ENCODE results near the gene SIGLEC15. TPM values are rescaled to one million over a fixed set of nuclear protein-coding genes. Genes with fewer than 3 reads are reported as not detected.

Gene SIGLEC15
- total and polyA plus RNA-seq, 4 donors: 0.10 to 0.47 (median 0.11) TPM; not detected in 1

DNA sequence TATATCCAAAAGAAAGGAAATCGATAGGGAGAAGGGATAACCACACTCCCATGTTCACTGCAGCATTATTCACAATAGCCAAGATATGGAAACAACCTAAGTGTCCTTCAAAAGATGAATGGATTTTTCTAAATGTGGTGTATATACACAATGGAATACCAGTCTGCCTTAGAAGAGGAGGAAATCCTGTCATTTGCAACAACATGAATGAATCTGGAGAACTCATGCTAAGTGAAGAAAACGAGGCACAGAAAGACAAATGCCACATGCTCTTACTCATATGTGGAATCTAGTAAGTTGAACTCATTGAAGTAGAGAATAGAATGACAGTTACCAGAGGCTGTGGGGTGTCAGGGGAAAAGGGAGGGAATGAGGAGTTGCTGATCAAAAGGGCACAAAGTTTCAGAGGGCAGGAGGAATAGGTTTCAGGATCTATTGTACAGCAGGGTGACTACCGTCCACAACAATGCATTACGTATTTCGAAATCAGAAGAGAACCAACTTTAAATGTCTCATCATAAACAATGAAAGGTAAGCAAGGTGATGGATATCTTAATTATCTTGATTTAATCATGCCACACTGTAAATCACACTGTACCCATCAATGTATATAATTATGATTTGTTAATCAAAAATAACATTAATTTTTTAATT is 46.1 kb downstream of the SIGLEC15 start:
- H3K9me3 ChIP-seq (ENCODE audit: control insufficient read depth, insufficient read depth, low read length): peaks cover 3% of the 10 kb centered on the region
- peaks cover 3% of the 10 kb centered on the region for H3K4me1 ChIP-seq (ENCODE audit: control insufficient read depth, insufficient read depth, low read length)
- H3K27ac ChIP-seq (ENCODE audit: low read depth, low read length): no peak overlapping the region
- no peaks in the 10 kb centered on the region for H3K27me3 ChIP-seq (ENCODE audit: control insufficient read depth, insufficient read depth, low read length)
- peaks cover 13% of the 10 kb centered on the region for H3K36me3 ChIP-seq (ENCODE audit: control insufficient read depth, insufficient read depth, low read length)
- WGBS (ENCODE audit: insufficient coverage): no CpG with 5 or more reads among the region's 5 CpGs
- no peak overlapping the region for H3K4me3 ChIP-seq (ENCODE audit: low read depth, low read length)
- DNase-seq (ENCODE audit: low read depth in 4 of 6, low spot score in 6 of 6): no peak

DNA sequence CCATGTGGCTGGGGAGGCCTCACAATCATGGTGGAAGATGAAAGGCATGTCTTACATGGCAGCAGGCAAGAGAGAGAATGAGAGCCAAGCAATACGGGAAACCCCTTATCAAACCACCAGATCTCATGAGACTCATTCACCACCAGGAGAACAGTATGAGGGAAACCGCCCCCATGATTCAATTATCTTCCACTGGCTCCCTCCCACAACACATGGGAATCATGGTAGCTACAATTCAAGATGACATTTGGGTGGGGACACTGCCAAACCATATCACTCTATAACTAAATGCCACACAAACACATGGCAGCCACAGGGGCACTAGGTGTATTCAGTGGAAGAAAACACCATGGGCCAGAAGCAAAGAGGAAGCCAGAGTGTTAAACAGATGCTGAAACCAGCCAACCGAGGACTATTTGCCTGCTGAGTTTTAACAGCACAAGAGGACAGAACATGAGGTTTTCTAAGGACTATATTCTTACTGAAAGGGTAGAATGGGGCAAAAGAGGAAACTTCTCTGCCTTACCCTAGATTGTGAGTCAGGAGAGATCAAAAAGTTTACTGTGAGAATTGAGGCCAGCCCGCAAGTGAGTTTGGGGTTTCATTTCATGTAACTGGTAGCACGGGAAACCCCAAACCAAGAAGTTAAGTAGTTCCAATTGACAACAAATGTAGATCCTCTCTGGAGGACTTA is 49.2 kb downstream of the SIGLEC15 start:
- H3K4me1 ChIP-seq (ENCODE audit: control insufficient read depth, insufficient read depth, low read length): peaks cover 5% of the 10 kb centered on the region
- no peak overlapping the region for H3K4me3 ChIP-seq (ENCODE audit: low read depth, low read length)
- H3K27ac ChIP-seq (ENCODE audit: low read depth, low read length): no peak overlapping the region
- H3K27me3 ChIP-seq (ENCODE audit: control insufficient read depth, insufficient read depth, low read length): no peaks in the 10 kb centered on the region
- H3K9me3 ChIP-seq (ENCODE audit: control insufficient read depth, insufficient read depth, low read length): peaks cover 3% of the 10 kb centered on the region
- no peak for DNase-seq (ENCODE audit: low read depth in 4 of 6, low spot score in 6 of 6)
- WGBS (ENCODE audit: insufficient coverage): 96% methylated on average over 4 of the region's 5 CpGs
- peaks cover 18% of the 10 kb centered on the region for H3K36me3 ChIP-seq (ENCODE audit: control insufficient read depth, insufficient read depth, low read length)

DNA sequence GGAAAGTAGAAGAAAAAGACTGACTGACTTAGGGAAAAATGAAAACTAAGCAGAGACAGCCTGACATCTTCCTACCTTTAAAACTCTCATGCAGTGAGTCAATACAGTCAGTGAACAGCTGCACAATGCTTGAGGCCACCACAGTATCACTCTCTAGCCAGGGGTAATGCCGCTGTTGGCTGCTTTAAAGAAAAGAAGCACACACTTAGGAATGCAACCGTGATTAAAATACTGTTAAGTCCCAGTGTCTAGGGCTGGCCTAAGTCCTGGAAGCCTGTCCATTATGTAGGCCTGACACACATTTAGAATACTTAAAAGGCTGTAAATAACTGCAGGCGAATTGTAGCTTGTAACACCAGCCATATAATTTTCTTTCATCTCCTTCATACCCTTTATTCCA is 50.7 kb downstream of the SIGLEC15 start:
- Histone ChIP-seq H3K27me3 (ENCODE audit: control insufficient read depth, insufficient read depth, low read length) (no peaks in the 10 kb centered on the region), H3K27ac (ENCODE audit: low read depth, low read length) (no peak overlapping the region), H3K4me3 (ENCODE audit: low read depth, low read length) (no peak overlapping the region), H3K4me1 (ENCODE audit: control insufficient read depth, insufficient read depth, low read length) (peaks cover 6% of the 10 kb centered on the region), H3K9me3 (ENCODE audit: control insufficient read depth, insufficient read depth, low read length) (peaks cover 3% of the 10 kb centered on the region), H3K36me3 (ENCODE audit: control insufficient read depth, insufficient read depth, low read length) (peaks cover 21% of the 10 kb centered on the region)
- DNase-seq (ENCODE audit: low read depth in 4 of 6, low spot score in 6 of 6): peak in 3 of 6 donors; percentile 35 to 69 (median 47)
- 28% methylated on average over 2 of the region's 3 CpGs for WGBS (ENCODE audit: insufficient coverage)

DNA sequence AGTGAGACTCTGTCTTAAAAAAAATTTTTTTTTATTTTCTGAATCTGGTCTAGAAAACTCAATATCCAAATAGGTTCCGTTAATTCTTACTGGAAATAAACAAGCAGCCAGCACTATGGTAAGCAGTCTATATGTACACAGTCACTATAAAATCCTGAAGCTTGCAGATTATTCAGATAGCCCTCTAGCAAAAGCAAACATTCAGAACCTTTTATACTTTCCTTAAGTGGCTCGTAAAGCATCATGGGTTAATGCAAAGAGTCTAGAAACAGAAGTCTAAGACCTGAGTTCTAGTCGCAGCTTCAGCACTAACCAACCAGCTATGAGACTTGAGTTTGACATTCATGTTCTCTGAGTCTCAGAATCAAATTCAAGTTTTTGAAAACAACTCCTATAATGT is 51.9 kb downstream of the SIGLEC15 start:
- H3K4me1 ChIP-seq (ENCODE audit: control insufficient read depth, insufficient read depth, low read length): peaks cover 6% of the 10 kb centered on the region
- H3K9me3 ChIP-seq (ENCODE audit: control insufficient read depth, insufficient read depth, low read length): peaks cover 3% of the 10 kb centered on the region
- 100% methylated on average over 3 of the region's 3 CpGs for WGBS (ENCODE audit: insufficient coverage)
- no peaks in the 10 kb centered on the region for H3K27me3 ChIP-seq (ENCODE audit: control insufficient read depth, insufficient read depth, low read length)
- H3K36me3 ChIP-seq (ENCODE audit: control insufficient read depth, insufficient read depth, low read length): peaks cover 20% of the 10 kb centered on the region
- DNase-seq (ENCODE audit: low read depth in 4 of 6, low spot score in 6 of 6): no peak
- no peak overlapping the region for H3K4me3 ChIP-seq (ENCODE audit: low read depth, low read length)
- no peak overlapping the region for H3K27ac ChIP-seq (ENCODE audit: low read depth, low read length)

DNA sequence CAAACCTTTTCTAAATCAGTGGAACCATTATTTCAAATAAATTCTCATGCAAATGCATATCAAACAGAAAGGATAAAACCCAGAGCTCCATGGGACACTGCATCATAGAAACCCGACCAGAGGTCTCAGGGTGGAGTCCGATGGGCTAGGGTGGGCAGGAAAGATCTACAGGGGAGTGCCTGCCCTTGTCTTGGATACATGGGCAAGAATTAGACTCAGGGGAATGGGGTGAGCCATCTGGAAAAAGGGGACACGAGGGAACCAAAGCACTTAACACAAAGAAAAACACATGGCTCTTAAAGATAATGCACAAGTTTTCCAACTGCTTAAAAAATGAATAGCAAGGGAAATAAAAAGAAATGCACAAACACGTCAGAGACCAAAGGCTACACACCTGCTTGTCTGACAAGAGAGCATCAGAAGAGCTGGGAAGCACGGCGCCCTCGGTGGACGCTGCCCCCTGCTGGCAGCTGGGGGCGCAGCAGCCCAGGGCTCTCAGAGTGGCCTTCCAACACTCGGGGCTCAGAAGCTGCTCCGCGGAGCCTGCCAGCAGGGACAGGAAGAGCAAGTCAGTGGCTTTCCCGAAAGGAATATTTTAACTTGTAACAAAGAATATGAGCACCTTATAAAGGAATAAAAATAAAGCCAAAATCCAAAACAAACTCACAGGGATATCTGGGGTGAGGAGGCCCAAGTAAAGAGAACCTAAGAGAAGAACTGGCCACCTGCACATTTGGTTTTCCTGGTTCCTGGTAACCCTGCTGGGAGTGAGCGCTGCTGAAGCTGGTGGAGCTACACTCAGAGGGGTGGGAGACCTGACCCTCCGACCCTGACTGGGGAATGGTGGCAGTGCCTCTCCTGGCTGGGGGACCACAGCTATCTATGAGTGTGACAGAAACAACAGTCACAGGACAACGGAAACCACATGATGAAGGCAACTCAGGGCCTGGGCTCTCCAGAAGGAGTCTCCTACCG is 54.5 kb downstream of the SIGLEC15 start:
- peak in 5 of 6 donors; percentile 29 to 83 (median 39) for DNase-seq (ENCODE audit: low read depth in 4 of 6, low spot score in 6 of 6)
- no peak overlapping the region for H3K4me3 ChIP-seq (ENCODE audit: low read depth, low read length)
- H3K36me3 ChIP-seq (ENCODE audit: control insufficient read depth, insufficient read depth, low read length): peaks cover 21% of the 10 kb centered on the region
- no peak overlapping the region for H3K27ac ChIP-seq (ENCODE audit: low read depth, low read length)
- 48% methylated on average over 11 of the region's 17 CpGs for WGBS (ENCODE audit: insufficient coverage)
- H3K27me3 ChIP-seq (ENCODE audit: control insufficient read depth, insufficient read depth, low read length): no peaks in the 10 kb centered on the region
- H3K9me3 ChIP-seq (ENCODE audit: control insufficient read depth, insufficient read depth, low read length): peaks cover 3% of the 10 kb centered on the region
- H3K4me1 ChIP-seq (ENCODE audit: control insufficient read depth, insufficient read depth, low read length): peaks cover 6% of the 10 kb centered on the region

DNA sequence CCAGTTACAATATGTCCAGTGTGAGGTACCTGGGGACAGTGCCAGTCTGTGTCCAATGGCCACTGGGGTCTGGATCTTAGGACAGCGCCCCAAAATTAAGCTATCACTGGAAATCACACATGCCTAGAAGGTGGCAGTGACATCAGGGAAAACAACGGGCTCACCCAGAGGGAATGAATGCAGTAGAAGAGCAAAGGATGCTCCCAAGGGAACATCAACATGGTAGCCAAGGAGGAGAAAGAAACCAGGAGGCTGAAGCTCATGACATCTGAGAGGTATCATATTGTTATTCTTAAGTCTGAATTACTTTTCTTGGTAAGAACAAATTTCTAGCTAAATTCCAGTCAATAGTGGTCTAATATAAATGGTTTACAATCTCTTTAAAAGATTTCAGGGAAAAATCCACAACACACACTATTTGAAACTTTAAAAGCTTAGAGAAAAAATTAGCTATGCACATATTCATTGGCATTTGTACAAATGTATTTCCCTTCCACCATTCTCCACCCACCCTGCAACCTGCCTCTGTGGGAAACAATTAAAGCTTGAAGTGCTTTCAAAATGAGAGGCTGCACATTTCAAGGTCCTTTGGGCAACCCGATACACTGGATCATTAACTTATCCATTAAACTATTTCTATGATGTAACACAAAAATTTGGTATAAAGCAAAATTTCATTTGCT is 55.5 kb downstream of the SIGLEC15 start:
- no peak overlapping the region for H3K27ac ChIP-seq (ENCODE audit: low read depth, low read length)
- peak in 1 of 6 donors; percentile 25 for DNase-seq (ENCODE audit: low read depth in 4 of 6, low spot score in 6 of 6)
- peaks cover 19% of the 10 kb centered on the region for H3K36me3 ChIP-seq (ENCODE audit: control insufficient read depth, insufficient read depth, low read length)
- peaks cover 3% of the 10 kb centered on the region for H3K4me1 ChIP-seq (ENCODE audit: control insufficient read depth, insufficient read depth, low read length)
- H3K4me3 ChIP-seq (ENCODE audit: low read depth, low read length): no peak overlapping the region
- no peaks in the 10 kb centered on the region for H3K27me3 ChIP-seq (ENCODE audit: control insufficient read depth, insufficient read depth, low read length)
- H3K9me3 ChIP-seq (ENCODE audit: control insufficient read depth, insufficient read depth, low read length): no peaks in the 10 kb centered on the region
- 94% methylated on average over 2 of the region's 3 CpGs for WGBS (ENCODE audit: insufficient coverage)

DNA sequence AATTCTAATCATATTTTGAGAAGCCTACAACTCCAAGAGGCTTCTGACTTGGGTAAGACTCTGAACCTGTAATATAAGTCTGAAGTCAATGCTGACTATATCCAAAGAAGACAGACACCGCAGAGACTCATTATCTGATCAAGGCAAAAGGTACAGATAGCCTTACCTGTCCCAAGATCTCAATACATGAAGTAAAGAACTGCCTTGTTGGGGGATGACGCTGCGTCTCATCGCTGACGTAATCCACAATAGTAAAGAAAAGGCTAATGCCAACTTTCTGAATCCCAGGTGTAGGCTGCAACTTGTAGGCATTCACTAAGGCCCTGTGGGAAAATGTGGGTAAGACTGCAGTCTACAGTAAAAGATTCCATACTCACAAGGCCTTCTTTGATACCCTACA is 62.1 kb downstream of the SIGLEC15 start:
- Histone ChIP-seq H3K27ac (ENCODE audit: low read depth, low read length) (no peak overlapping the region), H3K36me3 (ENCODE audit: control insufficient read depth, insufficient read depth, low read length) (peaks cover 18% of the 10 kb centered on the region), H3K9me3 (ENCODE audit: control insufficient read depth, insufficient read depth, low read length) (no peaks in the 10 kb centered on the region), H3K4me1 (ENCODE audit: control insufficient read depth, insufficient read depth, low read length) (no peaks in the 10 kb centered on the region), H3K4me3 (ENCODE audit: low read depth, low read length) (no peak overlapping the region), H3K27me3 (ENCODE audit: control insufficient read depth, insufficient read depth, low read length) (no peaks in the 10 kb centered on the region)
- WGBS (ENCODE audit: insufficient coverage): no CpG with 5 or more reads among the region's 5 CpGs
- no peak for DNase-seq (ENCODE audit: low read depth in 4 of 6, low spot score in 6 of 6)

DNA sequence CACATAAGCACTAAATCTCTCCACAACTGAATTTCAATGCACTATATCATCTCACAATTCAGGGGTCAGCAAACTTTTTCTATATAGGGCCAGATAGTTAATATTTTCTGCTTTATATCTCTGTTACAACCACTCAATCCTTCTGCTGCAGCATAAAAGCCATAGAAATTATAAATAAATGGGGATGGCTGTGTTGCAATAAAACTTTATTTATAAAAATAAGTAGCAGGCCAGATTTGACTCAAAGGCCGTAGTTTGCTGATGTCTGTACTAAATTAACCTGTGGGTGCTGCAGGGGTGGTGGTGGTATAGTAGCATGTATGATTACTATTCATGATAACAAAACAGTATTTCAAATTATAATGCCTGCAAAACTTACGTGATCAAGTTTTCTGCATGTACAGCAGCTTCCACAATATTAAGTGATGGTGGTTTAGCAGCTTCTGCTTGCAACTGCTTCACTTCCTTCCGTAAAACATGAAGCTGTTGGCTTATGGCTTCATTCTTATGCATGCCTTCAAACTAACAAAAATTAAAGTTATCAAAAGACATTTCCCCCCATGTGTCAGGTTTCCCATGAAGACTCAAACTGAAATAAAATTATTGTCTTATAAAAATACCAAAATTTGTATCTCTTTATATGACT is 64.1 kb downstream of the SIGLEC15 start:
- Histone ChIP-seq H3K9me3 (ENCODE audit: control insufficient read depth, insufficient read depth, low read length) (no peaks in the 10 kb centered on the region), H3K4me3 (ENCODE audit: low read depth, low read length) (no peak overlapping the region), H3K36me3 (ENCODE audit: control insufficient read depth, insufficient read depth, low read length) (peaks cover 15% of the 10 kb centered on the region), H3K4me1 (ENCODE audit: control insufficient read depth, insufficient read depth, low read length) (no peaks in the 10 kb centered on the region), H3K27me3 (ENCODE audit: control insufficient read depth, insufficient read depth, low read length) (no peaks in the 10 kb centered on the region), H3K27ac (ENCODE audit: low read depth, low read length) (no peak overlapping the region)
- no peak for DNase-seq (ENCODE audit: low read depth in 4 of 6, low spot score in 6 of 6)
- WGBS (ENCODE audit: insufficient coverage): no CpG with 5 or more reads among the region's 3 CpGs

DNA sequence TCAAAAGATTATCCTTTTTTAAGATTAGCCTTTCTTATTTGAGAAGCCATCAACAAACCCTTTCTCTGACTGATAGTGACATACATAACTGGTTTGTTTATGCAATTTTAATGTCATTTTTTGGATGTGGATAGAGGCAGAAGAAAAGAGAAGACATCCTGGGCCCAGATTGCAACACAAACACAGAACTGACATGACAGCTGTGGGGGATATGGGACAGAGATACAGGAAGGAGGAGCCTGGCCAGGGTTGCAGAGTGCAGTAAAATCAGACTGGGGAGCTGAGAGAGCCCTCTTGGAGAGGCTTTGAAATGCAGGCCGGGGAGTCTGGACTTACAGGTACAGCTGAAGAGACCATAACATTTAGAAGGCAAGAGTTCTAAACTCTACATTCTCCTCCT is 65.1 kb downstream of the SIGLEC15 start:
- no CpG with 5 or more reads among the region's 1 CpG for WGBS (ENCODE audit: insufficient coverage)
- no peak for DNase-seq (ENCODE audit: low read depth in 4 of 6, low spot score in 6 of 6)
- H3K4me1 ChIP-seq (ENCODE audit: control insufficient read depth, insufficient read depth, low read length): no peaks in the 10 kb centered on the region
- peaks cover 12% of the 10 kb centered on the region for H3K36me3 ChIP-seq (ENCODE audit: control insufficient read depth, insufficient read depth, low read length)
- H3K9me3 ChIP-seq (ENCODE audit: control insufficient read depth, insufficient read depth, low read length): no peaks in the 10 kb centered on the region
- no peaks in the 10 kb centered on the region for H3K27me3 ChIP-seq (ENCODE audit: control insufficient read depth, insufficient read depth, low read length)
- H3K4me3 ChIP-seq (ENCODE audit: low read depth, low read length): no peak overlapping the region
- no peak overlapping the region for H3K27ac ChIP-seq (ENCODE audit: low read depth, low read length)

Data from spinal cord (tissue), 10 donors.